A204.1 (cell line): Measurements from ENCODE around the gene LRRC43.

ENCODE experiments used
- FAIRE-seq: peaks from 2 replicates; lab custom pipeline; 2012; peaks lifted over from hg19 to GRCh38; lab: Jason Lieb, UNC

The LRRC43 gene

GRCh38 chr12:122182887-122183587 is at the start of gene LRRC43:
LRRC43 (plus strand) TSS chr12:122183123; CDS start chr12:122183145, 22 bp downstream.
- FAIRE-seq: no peak

DNA sequence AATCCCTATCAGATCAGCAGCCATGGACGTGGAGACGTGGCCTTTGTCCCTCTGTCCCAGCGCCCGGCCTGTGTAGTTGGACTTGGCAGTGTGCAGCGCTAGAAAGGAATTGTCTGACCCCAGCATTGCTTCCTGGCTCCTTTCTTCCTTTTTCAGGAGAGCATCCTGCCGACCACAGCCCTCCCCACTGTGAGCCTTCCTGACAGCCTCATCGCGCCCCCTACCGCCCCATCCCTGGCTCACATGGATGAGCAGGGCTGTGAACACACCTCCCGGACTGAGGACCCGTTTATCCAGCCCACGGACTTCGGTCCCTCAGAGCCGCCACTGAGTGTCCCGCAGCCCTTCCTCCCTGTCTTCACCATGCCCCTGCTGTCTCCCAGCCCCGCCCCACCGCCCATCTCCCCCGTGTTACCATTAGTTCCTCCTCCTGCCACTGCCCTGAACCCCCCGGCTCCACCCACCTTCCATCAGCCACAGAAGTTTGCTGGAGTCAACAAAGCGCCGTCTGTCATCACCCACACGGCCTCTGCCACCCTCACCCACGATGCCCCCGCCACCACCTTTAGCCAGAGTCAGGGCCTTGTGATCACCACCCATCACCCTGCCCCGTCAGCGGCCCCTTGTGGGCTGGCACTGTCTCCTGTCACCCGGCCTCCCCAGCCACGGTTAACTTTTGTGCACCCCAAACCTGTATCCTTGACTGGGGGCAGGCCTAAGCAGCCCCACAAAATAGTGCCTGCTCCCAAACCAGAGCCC is 49.6 kb upstream of the LRRC43 start:
- FAIRE-seq: no peak

DNA sequence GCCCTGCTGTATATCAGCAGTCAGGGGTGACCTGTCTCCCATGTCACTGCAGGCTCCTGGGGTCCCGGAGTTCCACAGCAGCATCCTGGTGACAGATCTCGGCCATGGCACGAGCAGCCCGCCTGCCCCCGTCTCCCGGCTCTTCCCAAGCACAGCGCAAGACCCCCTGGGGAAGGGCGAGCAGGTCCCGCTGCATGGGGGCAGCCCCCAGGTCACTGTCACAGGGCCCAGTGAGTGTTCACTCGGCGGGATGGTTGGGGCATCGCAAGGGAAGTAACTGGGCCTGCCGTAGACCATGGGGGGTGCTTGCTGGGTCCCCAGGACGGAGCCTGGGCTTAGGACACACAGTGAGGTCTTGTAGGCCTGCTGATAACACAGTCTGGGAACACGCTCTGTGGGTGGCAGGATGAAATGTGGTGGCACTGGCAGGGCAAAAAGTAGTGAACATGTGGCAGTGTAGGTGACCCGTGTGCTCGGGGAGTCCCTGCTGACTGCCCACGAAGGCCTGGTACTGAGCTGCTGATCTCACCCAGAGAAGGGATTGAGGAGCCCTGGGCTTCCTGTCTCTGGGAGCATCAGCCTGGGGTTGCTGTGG is 47.4 kb upstream of the LRRC43 start:
- FAIRE-seq: no peak

- FAIRE-seq: no peak
Observed at GRCh38 chr12:122137229-122137628, 45.7 kb upstream of the LRRC43 start.

GRCh38 chr12:122137681-122138080 is 45.2 kb upstream of the LRRC43 start:
- no peak for FAIRE-seq

- FAIRE-seq: no peak
Observed at GRCh38 chr12:122138181-122138580, 44.7 kb upstream of the LRRC43 start.

GRCh38 chr12:122138616-122139015 is 44.3 kb upstream of the LRRC43 start:
- FAIRE-seq: no peak

- FAIRE-seq: no peak
Observed at GRCh38 chr12:122139266-122139665, 43.7 kb upstream of the LRRC43 start.

- no peak for FAIRE-seq
Observed at GRCh38 chr12:122139941-122140340, 43.0 kb upstream of the LRRC43 start.

- no peak for FAIRE-seq
Observed at GRCh38 chr12:122140467-122141257, 42.3 kb upstream of the LRRC43 start.

- no peak for FAIRE-seq
Observed at GRCh38 chr12:122141911-122142725, 40.8 kb upstream of the LRRC43 start.

- no peak for FAIRE-seq
Observed at GRCh38 chr12:122142857-122143256, 40.1 kb upstream of the LRRC43 start.

DNA sequence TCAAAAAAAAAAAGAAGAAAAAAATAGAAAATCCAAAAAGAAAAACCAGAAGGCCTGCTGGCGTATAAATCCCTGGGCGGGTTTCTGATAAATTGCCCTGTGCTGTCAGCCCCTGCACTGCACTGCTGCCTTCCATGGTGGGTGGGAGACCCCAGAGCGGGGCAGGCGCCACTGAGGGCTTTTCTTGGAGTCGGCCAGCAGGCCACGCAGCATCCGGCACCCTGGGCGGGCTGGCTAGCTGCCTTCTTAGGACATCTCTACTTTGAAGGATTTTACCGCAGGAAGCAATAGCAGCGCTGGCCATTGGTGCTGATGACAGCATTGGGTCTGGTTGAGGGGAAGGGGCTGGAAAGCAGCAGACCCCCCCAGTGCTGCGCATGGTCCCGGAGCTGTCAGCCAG is 38.0 kb upstream of the LRRC43 start:
- FAIRE-seq: no peak

GRCh38 chr12:122145505-122146330 is 37.2 kb upstream of the LRRC43 start:
- no peak for FAIRE-seq

- no peak for FAIRE-seq
Observed at GRCh38 chr12:122147514-122148290, 35.2 kb upstream of the LRRC43 start.

GRCh38 chr12:122148657-122149056 is 34.3 kb upstream of the LRRC43 start:
- FAIRE-seq: no peak

DNA sequence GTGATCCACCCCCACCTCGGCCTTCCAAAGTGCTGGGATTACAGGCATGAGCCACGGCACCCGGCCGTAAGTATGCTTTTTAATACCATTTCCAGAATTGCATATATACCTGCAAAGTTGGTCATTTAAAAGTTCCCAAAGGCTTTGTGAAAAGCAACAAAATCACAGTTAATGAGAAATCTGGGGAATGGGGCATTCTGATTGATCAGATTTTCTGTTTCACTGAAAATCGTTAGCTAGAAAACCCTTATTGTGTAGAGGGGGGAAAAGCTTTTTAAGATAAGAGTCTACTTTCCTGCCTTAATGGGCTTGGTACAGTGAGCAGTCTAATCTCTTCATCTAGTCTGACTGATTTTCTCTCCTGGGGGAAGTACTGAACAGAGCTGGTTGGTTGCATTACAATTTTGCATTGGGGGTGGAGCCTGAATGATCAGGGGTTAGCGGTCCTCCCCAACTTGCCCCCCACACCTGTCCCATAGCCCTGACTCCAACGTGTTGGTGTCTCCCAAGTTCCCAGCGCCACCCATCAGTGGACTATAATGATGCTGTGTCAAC is 32.7 kb upstream of the LRRC43 start:
- no peak for FAIRE-seq

- FAIRE-seq: no peak
Observed at GRCh38 chr12:122152754-122153153, 30.2 kb upstream of the LRRC43 start.

- no peak for FAIRE-seq
Observed at GRCh38 chr12:122155705-122156104, 27.2 kb upstream of the LRRC43 start.
